HL-60 (cell line): ENCODE results near the gene DRD4.

Experiments
- DNase-seq, 2 experiments: peaks; one replicate each; pipeline ENCODE4 v3.0.0-alpha.2; 2010 to 2020; ENCODE audit warnings: low read depth in 1 of 2, low spot score in 1 of 2
- H3K27ac ChIP-seq: fragments of 250-450 bp; sonication (Bioruptor Pico); replicated peaks from 2 replicates; pipeline ENCODE4 v1.5.1; 2020; ENCODE audit warnings: mild to moderate bottlenecking, moderate library complexity
- H3K27me3 ChIP-seq: fragments of 250-450 bp; sonication (Bioruptor Pico); 2 replicates; pipeline ENCODE4 v1.5.1; 2021; ENCODE audit warnings: mild to moderate bottlenecking, moderate library complexity; ENCODE audit not compliant: insufficient read depth, poor library complexity, severe bottlenecking
- H3K4me3 ChIP-seq: replicated peaks from 2 replicates; pipeline ENCODE4 v1.5.1; 2011; ENCODE audit warnings: mild to moderate bottlenecking, control low read depth, low read length; ENCODE audit not compliant: insufficient read depth
- GABPA ChIP-seq: IDR thresholded peaks from 2 replicates; pipeline ENCODE4 v1.6.1; 2012; ENCODE audit warnings: low read depth
- POLR2AphosphoS5 ChIP-seq: IDR thresholded peaks from 2 replicates; pipeline ENCODE4 v1.6.1; 2012; ENCODE audit warnings: low read depth
- SPI1 ChIP-seq: IDR thresholded peaks from 2 replicates; pipeline ENCODE4 v1.6.1; 2012; ENCODE audit warnings: low read depth, mild to moderate bottlenecking, borderline replicate concordance
- TF ChIP-seq, protein P1 (sequence below): IDR thresholded peaks from one replicate; pipeline ENCODE4 v1.5.1; 2011; ENCODE audit warnings: low read length, control low read depth, inconsistent platforms; ENCODE audit not compliant: insufficient read depth
- TF ChIP-seq, protein P2 (sequence below): IDR thresholded peaks from 2 replicates; pipeline ENCODE4 v1.6.1; 2012; ENCODE audit warnings: low read depth; ENCODE audit not compliant: insufficient replicate concordance

Gene DRD4

DNA sequence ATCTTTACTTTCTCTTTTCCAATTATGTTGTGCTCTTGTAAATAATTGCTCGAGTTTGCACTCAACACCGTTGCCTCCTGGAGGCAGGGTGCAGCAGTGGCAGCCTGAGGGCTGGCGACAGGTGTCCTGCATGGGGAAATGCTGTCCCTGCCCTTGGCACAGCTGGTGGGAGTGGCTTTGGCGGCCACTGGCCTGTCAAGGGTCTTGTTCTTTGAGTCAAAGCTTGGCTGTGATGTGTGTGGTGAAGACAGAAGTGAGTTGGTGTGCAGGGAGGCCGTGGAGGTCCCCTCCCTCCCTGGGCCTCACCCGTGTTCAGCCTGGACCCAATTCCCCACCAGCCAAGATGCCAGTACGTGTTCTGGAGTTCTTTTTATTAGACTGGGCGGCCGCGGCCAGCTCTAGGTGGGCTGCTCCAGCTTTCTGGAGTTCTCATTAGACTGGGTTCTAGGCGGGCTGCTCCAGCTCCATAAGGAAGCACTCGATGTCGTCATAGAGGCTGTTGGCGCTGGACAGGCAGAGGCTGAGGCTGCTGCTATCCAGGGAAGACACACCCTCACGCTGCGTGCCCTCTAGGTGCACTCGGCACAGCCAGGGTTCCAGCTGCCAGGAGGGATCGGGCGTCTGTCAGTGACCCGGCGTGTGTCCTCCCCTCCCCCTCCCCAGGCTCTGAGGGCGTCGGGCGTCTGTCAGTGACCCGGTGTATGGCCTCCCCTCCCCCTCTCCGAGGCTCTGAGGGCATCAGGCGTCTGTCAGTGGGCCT is 24.7 kb upstream of the DRD4 start:
- no peaks in the 10 kb centered on the region for H3K27me3 ChIP-seq
- peak in 1 of 2 experiments; percentile 37 for DNase-seq
- no peak overlapping the region for H3K4me3 ChIP-seq
- H3K27ac ChIP-seq = no peak overlapping the region
- TF ChIP-seq, protein P1, sequence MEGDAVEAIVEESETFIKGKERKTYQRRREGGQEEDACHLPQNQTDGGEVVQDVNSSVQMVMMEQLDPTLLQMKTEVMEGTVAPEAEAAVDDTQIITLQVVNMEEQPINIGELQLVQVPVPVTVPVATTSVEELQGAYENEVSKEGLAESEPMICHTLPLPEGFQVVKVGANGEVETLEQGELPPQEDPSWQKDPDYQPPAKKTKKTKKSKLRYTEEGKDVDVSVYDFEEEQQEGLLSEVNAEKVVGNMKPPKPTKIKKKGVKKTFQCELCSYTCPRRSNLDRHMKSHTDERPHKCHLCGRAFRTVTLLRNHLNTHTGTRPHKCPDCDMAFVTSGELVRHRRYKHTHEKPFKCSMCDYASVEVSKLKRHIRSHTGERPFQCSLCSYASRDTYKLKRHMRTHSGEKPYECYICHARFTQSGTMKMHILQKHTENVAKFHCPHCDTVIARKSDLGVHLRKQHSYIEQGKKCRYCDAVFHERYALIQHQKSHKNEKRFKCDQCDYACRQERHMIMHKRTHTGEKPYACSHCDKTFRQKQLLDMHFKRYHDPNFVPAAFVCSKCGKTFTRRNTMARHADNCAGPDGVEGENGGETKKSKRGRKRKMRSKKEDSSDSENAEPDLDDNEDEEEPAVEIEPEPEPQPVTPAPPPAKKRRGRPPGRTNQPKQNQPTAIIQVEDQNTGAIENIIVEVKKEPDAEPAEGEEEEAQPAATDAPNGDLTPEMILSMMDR = peak; percentile 53
- TF ChIP-seq, protein P2, sequence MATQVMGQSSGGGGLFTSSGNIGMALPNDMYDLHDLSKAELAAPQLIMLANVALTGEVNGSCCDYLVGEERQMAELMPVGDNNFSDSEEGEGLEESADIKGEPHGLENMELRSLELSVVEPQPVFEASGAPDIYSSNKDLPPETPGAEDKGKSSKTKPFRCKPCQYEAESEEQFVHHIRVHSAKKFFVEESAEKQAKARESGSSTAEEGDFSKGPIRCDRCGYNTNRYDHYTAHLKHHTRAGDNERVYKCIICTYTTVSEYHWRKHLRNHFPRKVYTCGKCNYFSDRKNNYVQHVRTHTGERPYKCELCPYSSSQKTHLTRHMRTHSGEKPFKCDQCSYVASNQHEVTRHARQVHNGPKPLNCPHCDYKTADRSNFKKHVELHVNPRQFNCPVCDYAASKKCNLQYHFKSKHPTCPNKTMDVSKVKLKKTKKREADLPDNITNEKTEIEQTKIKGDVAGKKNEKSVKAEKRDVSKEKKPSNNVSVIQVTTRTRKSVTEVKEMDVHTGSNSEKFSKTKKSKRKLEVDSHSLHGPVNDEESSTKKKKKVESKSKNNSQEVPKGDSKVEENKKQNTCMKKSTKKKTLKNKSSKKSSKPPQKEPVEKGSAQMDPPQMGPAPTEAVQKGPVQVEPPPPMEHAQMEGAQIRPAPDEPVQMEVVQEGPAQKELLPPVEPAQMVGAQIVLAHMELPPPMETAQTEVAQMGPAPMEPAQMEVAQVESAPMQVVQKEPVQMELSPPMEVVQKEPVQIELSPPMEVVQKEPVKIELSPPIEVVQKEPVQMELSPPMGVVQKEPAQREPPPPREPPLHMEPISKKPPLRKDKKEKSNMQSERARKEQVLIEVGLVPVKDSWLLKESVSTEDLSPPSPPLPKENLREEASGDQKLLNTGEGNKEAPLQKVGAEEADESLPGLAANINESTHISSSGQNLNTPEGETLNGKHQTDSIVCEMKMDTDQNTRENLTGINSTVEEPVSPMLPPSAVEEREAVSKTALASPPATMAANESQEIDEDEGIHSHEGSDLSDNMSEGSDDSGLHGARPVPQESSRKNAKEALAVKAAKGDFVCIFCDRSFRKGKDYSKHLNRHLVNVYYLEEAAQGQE = no peak

DNA sequence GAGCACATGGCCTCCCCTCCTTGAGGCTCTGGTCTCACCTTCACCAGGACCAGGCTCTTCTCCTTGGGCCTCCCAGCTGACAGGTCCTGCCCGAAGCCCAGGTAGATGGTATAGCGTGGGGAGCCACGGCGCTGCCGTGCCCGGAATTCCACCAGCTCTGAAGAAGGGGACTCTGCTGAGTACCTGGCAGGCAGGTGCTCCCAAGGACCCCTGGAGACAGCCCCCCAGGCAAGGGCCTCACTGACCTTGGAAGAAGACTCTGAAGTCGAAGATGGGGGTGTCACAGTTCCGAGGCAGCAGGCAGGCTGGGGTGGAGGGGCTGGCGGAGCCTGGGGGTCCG is 24.1 kb upstream of the DRD4 start:
- TF ChIP-seq SPI1 (no peak), POLR2AphosphoS5 (no peak), GABPA (no peak)
- TF ChIP-seq, protein P2 = no peak
- TF ChIP-seq, protein P1 = no peak
- DNase-seq = no peak
- no peak overlapping the region for H3K27ac ChIP-seq
- H3K27me3 ChIP-seq = no peaks in the 10 kb centered on the region
- no peak overlapping the region for H3K4me3 ChIP-seq

DNA sequence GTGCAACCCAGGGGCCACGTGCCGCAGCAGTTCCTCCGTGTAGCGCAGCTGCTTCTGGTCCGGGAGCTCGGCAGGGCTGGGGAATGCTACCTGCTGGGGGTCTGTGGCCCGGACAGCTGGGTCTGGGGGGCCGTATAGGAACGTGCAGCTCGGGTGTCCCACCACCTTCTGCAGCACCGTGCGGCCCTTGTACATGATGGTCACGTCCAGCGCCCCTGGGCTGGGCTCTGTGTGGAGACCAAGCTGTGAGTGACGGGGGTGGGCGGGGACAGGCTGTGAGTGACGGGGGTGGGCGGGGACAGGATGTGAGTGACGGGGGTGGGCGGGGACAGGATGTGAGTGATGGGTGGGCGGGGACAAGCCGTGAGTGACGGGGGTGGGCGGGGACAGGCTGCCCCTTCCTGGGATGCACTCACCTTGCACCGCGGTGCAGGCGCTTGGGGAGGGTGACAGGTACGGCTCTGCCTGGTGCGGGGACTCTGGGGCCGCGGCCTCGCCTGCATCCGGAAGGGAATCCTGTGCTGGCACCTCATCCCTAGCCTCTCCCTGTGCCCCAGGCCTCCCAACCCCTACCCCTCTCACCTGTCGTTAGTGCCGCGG is 23.6 kb upstream of the DRD4 start:
- Histone ChIP-seq H3K4me3 (no peak overlapping the region), H3K27ac (no peak overlapping the region)
- DNase-seq = peak in 1 of 2 experiments; percentile 34

More for the DNA sequence above, 23.6 kb upstream of the DRD4 start:
- no peak for TF ChIP-seq GABPA
- TF ChIP-seq, protein P1 = no peak
- TF ChIP-seq, protein P2 = no peak
- no peak for TF ChIP-seq SPI1
- TF ChIP-seq POLR2AphosphoS5 = no peak
- no peaks in the 10 kb centered on the region for H3K27me3 ChIP-seq
